Astrocyte of the spinal cord (primary cell): ENCODE results near the gene MVP.
A peak's percentile ranks its signal among the peaks of the same experiment; 100 is the strongest.
"Not testable (repeated sequence)": the region's sequence is repeated elsewhere in the genome, so short reads cannot be mapped to it uniquely, and the experiment has no call there.

ENCODE experiments used
- DNase-seq: peaks from one replicate; pipeline ENCODE4 v3.0.0; 2011; ENCODE audit warnings: low read depth, low spot score
- H3K4me3 ChIP-seq: 2 replicates; pipeline ENCODE4 v1.5.1; 2011; ENCODE audit warnings: low read depth, mild to moderate bottlenecking, low read length, moderate library complexity
- in situ Hi-C: cut with HindIII; loops from 2 replicates; pipeline ENCODE4 v1.10.0; 2017; ENCODE audit warnings: low sequenced_read_pairs
- TF ChIP-seq, protein P1 (sequence below): IDR thresholded peaks from 2 replicates; pipeline ENCODE4 v1.5.1; 2012; ENCODE audit warnings: low read depth, mild to moderate bottlenecking, low read length, inconsistent platforms

Gene MVP

DNA sequence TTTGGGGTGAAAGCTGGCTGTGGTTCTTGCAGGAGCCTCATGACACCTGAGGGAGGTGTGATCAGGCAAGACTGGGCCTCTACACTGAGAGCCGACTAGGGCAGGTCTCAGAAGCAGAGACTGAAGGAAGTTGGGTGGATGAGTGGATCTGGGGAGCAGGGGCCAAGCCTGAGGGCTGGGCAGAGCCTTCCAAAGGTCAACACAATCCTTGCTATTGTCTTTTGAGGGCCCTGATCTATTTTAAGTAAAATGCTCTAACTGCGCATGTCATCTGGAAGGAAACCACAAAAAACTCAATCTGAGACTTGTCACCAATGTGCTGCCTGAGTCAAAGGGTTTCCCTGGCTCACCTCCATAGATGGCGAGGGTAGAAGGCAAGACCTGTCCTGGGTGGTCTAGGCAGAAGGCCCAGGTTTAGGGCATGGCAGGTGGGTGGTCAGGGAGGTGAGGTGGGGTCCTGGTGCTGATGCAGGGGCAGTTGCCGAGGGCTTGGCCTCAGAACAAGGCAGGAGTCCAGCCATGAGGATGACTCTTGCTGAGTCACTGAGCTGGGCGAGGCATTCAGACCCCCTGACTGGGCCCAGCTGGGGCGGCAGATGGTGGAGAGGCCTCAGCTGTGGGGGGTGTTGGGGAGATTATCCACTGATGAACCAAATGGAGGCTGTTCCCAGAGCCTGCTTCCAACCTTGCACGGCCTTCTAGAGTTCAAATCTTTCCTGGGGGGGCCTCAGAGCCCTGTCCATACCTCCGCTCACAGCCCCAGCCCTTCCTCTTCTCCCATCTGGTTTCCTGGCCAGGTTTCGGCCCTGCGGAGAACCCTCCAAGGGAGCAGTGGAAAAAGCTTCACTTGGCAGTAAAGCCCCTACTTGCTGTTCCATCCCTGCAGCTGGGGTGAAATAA lies 5.1 kb downstream of the MVP start:
- H3K4me3 ChIP-seq = no peak overlapping the region
- in situ Hi-C loops = no loop called here
- DNase-seq = peak; percentile 92

DNA sequence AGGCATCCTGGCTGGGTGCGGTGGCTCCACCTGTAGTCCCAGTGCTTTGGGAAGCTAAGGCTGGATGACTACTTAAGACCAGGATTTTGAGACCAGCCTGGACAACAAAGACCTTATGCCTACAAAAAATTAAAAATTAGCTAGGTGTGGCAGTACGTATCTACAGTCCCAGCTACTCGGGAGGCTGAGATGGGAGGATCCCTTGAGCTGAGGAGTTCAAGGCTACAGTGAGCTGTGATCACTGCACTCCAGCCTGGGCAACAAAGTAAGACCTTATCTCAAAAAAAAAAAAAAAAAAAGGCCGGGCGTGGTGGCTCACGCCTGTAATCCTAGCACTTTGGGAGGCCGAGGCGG lies 6.1 kb downstream of the MVP start:
- in situ Hi-C loops = no loop called here
- no peak for DNase-seq
- H3K4me3 ChIP-seq = no peak overlapping the region
- TF ChIP-seq, protein P1, sequence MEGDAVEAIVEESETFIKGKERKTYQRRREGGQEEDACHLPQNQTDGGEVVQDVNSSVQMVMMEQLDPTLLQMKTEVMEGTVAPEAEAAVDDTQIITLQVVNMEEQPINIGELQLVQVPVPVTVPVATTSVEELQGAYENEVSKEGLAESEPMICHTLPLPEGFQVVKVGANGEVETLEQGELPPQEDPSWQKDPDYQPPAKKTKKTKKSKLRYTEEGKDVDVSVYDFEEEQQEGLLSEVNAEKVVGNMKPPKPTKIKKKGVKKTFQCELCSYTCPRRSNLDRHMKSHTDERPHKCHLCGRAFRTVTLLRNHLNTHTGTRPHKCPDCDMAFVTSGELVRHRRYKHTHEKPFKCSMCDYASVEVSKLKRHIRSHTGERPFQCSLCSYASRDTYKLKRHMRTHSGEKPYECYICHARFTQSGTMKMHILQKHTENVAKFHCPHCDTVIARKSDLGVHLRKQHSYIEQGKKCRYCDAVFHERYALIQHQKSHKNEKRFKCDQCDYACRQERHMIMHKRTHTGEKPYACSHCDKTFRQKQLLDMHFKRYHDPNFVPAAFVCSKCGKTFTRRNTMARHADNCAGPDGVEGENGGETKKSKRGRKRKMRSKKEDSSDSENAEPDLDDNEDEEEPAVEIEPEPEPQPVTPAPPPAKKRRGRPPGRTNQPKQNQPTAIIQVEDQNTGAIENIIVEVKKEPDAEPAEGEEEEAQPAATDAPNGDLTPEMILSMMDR = no peak

More for the DNA sequence above, 5.1 kb downstream of the MVP start:
- TF ChIP-seq, protein P1 = no peak

DNA sequence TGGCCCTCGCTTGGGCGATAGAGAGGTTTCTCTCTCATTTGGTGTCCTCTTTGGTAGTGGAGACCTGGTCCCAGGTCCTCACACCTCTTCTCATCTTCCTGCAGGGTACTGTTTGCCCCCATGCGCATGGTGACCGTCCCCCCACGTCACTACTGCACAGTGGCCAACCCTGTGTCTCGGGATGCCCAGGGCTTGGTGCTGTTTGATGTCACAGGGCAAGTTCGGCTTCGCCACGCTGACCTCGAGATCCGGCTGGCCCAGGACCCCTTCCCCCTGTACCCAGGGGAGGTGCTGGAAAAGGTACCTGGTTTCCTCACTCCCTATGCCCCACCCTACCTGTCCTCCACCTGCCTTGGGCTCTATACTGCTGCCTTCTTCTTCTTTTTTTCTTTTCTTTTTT lies 10.5 kb downstream of the MVP start:
- TF ChIP-seq, protein P1 = no peak
- H3K4me3 ChIP-seq = no peak overlapping the region
- DNase-seq = no peak
- in situ Hi-C loops = no loop called here

DNA sequence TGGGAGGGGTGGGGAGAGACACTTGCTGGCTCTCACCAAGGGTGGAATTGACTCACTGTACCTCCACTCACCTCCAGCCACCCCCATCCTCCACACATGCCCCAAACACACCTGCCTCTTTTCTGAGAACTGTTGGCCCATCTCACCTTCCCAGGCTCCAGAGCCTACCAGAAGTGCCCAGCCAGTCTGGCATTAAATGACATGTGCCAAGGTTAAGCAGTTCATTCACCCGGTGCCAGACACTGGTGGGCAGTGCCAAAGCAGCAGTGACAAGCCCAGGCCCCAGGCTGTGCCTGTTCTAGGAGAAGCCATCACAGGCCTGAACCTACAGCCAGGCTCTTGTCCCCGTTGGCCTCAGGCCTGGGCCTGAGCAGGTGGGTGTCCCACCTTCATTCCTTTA lies 11.2 kb downstream of the MVP start:
- no peak for DNase-seq
- no peak overlapping the region for H3K4me3 ChIP-seq
- TF ChIP-seq, protein P1 = no peak
- in situ Hi-C loops = no loop called here

DNA sequence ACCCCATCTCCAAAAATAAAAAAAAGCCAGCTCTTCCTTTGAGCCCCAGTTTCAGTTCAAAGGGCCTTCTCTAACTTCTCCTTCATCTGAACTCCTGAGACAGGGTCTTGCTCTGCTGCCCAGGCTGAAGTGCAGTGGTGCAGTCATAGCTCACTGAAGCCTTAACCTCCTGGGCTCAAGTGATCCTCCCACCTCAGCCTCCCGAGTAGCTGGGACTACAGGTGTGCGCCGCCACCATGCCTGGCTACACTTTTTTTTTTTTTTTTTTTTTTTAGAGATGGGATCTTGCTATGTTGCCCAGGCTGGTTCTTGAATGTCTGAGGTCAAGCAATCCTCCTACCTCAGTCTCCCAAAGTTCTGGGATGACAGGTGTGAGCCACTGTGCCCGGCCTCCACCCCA lies 13.0 kb downstream of the MVP start:
- H3K4me3 ChIP-seq, DNase-seq, in situ Hi-C loops: not testable (repeated sequence)

DNA sequence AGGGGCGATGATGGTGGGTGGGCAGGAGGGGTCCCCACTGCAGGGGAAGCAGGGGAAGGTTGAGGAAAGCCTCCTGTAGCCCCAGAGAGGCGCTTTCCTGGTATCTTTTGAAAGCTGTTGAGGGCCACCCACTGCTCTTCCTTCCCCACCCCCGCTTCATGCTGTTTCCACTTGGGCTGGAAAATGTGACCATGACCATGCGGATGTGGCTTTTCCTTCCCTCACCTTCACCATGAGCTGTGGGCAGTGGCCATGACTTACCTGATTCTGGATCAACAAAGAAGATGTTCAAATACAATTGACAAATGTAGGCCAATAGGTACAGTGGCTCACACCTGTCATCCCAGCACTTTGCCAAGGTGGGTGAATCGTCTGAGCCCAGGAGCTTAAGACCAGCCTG lies 13.8 kb downstream of the MVP start:
- no peak overlapping the region for H3K4me3 ChIP-seq
- in situ Hi-C loops = no loop called here
- DNase-seq = no peak
- TF ChIP-seq, protein P1 = no peak

DNA sequence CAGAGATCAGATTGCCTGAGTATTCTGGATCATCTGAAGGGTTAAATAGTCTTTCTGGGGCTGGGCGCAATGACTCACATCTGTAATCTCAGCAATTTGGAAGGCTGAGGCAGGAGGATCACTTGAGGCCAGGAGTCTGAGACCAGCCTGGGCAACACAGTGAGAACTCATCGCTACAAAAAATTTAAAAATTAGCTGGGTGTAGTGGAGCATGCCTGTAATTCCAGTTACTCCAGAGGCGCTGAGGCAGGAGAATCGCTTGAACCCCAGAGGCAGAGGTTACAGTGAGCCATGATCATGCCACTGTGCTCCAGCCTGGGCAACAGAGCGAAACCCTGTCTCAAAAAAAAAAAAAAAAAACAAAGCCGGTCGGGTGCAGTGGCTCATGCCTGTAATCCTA lies 15.7 kb downstream of the MVP start:
- H3K4me3 ChIP-seq = no peak overlapping the region
- in situ Hi-C loops = no loop called here
- no peak for DNase-seq
- TF ChIP-seq, protein P1 = no peak
